Glomerular visceral epithelial cell (primary cell): ENCODE data around the gene PBRM1.

Source experiments
- DNase-seq: peaks from one replicate; pipeline ENCODE4 v3.0.0-alpha.2; 2016; ENCODE audit errors: extremely low spot score

PBRM1 gene

GRCh38 chr3:52524752-52525679 lies 160.7 kb downstream of the PBRM1 start:
- no peak for DNase-seq

- DNase-seq = no peak
Observed at GRCh38 chr3:52524258-52524751, 161.4 kb downstream of the PBRM1 start.

- no peak for DNase-seq
Observed at GRCh38 chr3:52523386-52524257, 162.1 kb downstream of the PBRM1 start.

- DNase-seq = no peak
Observed at GRCh38 chr3:52522651-52523251, 163.0 kb downstream of the PBRM1 start.

- DNase-seq = no peak
Observed at GRCh38 chr3:52521881-52522650, 163.6 kb downstream of the PBRM1 start.

GRCh38 chr3:52521488-52521824 lies 164.3 kb downstream of the PBRM1 start:
- DNase-seq = no peak

- DNase-seq = no peak
Observed at GRCh38 chr3:52520716-52521487, 164.8 kb downstream of the PBRM1 start.

- no peak for DNase-seq
Observed at GRCh38 chr3:52520141-52520667, 165.5 kb downstream of the PBRM1 start.

- no peak for DNase-seq
Observed at GRCh38 chr3:52519445-52520140, 166.1 kb downstream of the PBRM1 start.

- peak; percentile 19 for DNase-seq
Observed at GRCh38 chr3:52518723-52519444, 166.8 kb downstream of the PBRM1 start.

- no peak for DNase-seq
Observed at GRCh38 chr3:52517796-52518722, 167.7 kb downstream of the PBRM1 start.

GRCh38 chr3:52516509-52517195 lies 169.1 kb downstream of the PBRM1 start:
- DNase-seq = no peak

- no peak for DNase-seq
Observed at GRCh38 chr3:52515192-52515591, 170.5 kb downstream of the PBRM1 start.

- no peak for DNase-seq
Observed at GRCh38 chr3:52514576-52514975, 171.1 kb downstream of the PBRM1 start.

GRCh38 chr3:52513281-52513680 lies 172.4 kb downstream of the PBRM1 start:
- DNase-seq = no peak

GRCh38 chr3:52512727-52513126 lies 173.0 kb downstream of the PBRM1 start:
- DNase-seq = no peak

- no peak for DNase-seq
Observed at GRCh38 chr3:52512105-52512504, 173.6 kb downstream of the PBRM1 start.
